NCI-H446 treated with DMSO at 0.1 percent for 48 hours (cell line): ENCODE measurements around the gene STIP1.

Experiments
- DNase-seq: peaks from one replicate; lab custom pipeline; 2025; lab: John Stamatoyannopoulos, UW

The STIP1 gene

GRCh38 chr11:64185693-64186491, at the start of gene STIP1:
STIP1 (plus strand) TSS chr11:64186171; CDS start chr11:64186262, 91 bp downstream.
- DNase-seq, result peak; percentile 100

GRCh38 chr11:64136765-64137441, 49.1 kb upstream of the STIP1 start:
- DNase-seq, result no peak

- DNase-seq, result no peak
Observed at GRCh38 chr11:64138398-64138797, 47.6 kb upstream of the STIP1 start.

- no peak for DNase-seq
Observed at GRCh38 chr11:64139049-64139448, 46.9 kb upstream of the STIP1 start.

GRCh38 chr11:64140082-64140481, 45.9 kb upstream of the STIP1 start:
- DNase-seq, result no peak

GRCh38 chr11:64141081-64141783, 44.7 kb upstream of the STIP1 start:
- DNase-seq, result peak; percentile 70

GRCh38 chr11:64144587-64145472, 41.1 kb upstream of the STIP1 start:
- no peak for DNase-seq

- DNase-seq, result no peak
Observed at GRCh38 chr11:64146036-64146955, 39.7 kb upstream of the STIP1 start.

GRCh38 chr11:64148226-64148916, 37.6 kb upstream of the STIP1 start:
- DNase-seq, result peak; percentile 65

- no peak for DNase-seq
Observed at GRCh38 chr11:64148917-64149617, 36.9 kb upstream of the STIP1 start.

GRCh38 chr11:64150051-64150450, 35.9 kb upstream of the STIP1 start:
- no peak for DNase-seq

GRCh38 chr11:64150481-64151239, 35.3 kb upstream of the STIP1 start:
- peak; percentile 14 for DNase-seq

- no peak for DNase-seq
Observed at GRCh38 chr11:64151337-64151736, 34.6 kb upstream of the STIP1 start.

GRCh38 chr11:64152841-64153691, 32.9 kb upstream of the STIP1 start:
- no peak for DNase-seq

- no peak for DNase-seq
Observed at GRCh38 chr11:64153812-64154211, 32.2 kb upstream of the STIP1 start.

GRCh38 chr11:64156235-64157011, 29.5 kb upstream of the STIP1 start:
- DNase-seq, result no peak
